HFFc6 (cell line): ENCODE measurements around the gene S1PR1. TPM values are rescaled to one million over a fixed set of nuclear protein-coding genes. Genes with fewer than 3 reads are reported as not detected.
A peak's percentile ranks its signal among the peaks of the same experiment; 100 is the strongest.

Experiments used
- DNase-seq: peaks from one replicate; pipeline ENCODE4 v3.0.0-alpha.2; 2018
- H3K27ac Mint-ChIP-seq: 2 replicates; pipeline ENCODE4 v1.8.0; 2020; ENCODE audit warnings: mild to moderate bottlenecking, mixed read lengths
- H3K27me3 Mint-ChIP-seq: 2 replicates; pipeline ENCODE4 v1.8.0; 2021; ENCODE audit warnings: mild to moderate bottlenecking, moderate library complexity, mixed read lengths; ENCODE audit not compliant: insufficient read depth
- H3K36me3 Mint-ChIP-seq: 2 replicates; pipeline ENCODE4 v1.8.0; 2021; ENCODE audit warnings: low read depth, mixed read lengths
- H3K4me1 Mint-ChIP-seq: 2 replicates; pipeline ENCODE4 v1.8.0; 2020; ENCODE audit warnings: low read depth, mixed read lengths
- H3K4me3 Mint-ChIP-seq: 2 replicates; pipeline ENCODE4 v1.8.0; 2020; ENCODE audit warnings: mild to moderate bottlenecking, moderate library complexity, mixed read lengths
- H3K9me3 Mint-ChIP-seq: 2 replicates; pipeline ENCODE4 v1.8.0; 2020; ENCODE audit warnings: mild to moderate bottlenecking, mixed read lengths
- total RNA-seq, 6 experiments: library from RNA; stranded (reverse); fragmentation: NEBNext Ultra II Directional; extraction: Animal tissue kit (Norgen Biotek cat#: 25700); gene quantifications; 2 replicates in 1 of 6; 3 replicates in 5 of 6; pipeline ENCODE4 v1.2.3, GENCODE V29; 2021
- TF ChIP-seq, protein P1 (sequence below): fragments of 200-600 bp; sonication (generic); IDR thresholded peaks from 2 replicates; pipeline ENCODE4 v1.5.0; 2021; ENCODE audit warnings: antibody characterized with exemption, mild to moderate bottlenecking

The S1PR1 gene
- total RNA-seq, 6 experiments from 2014 or later = 6.0 to 10.2 (median 8.9) TPM

DNA sequence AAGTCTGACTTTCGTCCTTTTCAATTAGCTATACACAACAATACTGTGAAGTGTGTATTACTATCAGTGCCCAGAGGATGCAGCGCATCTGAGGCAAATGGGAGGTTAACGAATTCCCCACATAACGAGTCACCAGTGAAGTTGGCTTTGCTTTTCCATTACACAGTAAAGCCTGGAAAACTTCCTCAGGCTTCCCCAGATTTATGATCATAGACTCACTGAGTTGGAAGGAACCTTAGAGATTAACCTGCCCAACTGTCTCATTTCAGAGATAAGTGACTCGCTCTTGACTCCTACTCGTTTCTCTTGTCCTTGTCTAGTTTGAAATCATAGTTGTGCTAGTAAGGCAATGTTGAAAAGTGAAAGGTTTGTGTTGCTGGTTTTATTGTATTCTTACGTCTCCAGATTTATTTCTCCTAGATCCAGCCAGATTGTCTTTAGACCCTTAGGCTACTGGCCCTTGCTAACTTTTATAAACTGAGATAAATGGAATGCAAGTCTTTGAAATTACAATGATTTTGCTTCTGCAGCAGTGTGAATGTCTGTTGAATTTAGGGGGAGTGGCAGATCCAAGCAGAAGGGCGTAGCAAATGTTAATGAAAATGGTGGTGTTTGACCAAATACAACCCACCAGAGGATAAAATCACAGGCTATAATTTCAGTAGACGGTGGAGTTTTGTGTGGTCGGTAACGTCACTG, 17.3 kb downstream of the S1PR1 start:
- peak overlapping the region; percentile 78 for H3K27ac Mint-ChIP-seq
- peaks cover 43% of the 10 kb centered on the region for H3K4me1 Mint-ChIP-seq
- no peaks in the 10 kb centered on the region for H3K9me3 Mint-ChIP-seq
- no peaks in the 10 kb centered on the region for H3K36me3 Mint-ChIP-seq
- DNase-seq = peak; percentile 87
- no peaks in the 10 kb centered on the region; the same call in none of the 2 replicates for H3K27me3 Mint-ChIP-seq
- peak overlapping the region; percentile 81 for H3K4me3 Mint-ChIP-seq
- TF ChIP-seq, protein P1, sequence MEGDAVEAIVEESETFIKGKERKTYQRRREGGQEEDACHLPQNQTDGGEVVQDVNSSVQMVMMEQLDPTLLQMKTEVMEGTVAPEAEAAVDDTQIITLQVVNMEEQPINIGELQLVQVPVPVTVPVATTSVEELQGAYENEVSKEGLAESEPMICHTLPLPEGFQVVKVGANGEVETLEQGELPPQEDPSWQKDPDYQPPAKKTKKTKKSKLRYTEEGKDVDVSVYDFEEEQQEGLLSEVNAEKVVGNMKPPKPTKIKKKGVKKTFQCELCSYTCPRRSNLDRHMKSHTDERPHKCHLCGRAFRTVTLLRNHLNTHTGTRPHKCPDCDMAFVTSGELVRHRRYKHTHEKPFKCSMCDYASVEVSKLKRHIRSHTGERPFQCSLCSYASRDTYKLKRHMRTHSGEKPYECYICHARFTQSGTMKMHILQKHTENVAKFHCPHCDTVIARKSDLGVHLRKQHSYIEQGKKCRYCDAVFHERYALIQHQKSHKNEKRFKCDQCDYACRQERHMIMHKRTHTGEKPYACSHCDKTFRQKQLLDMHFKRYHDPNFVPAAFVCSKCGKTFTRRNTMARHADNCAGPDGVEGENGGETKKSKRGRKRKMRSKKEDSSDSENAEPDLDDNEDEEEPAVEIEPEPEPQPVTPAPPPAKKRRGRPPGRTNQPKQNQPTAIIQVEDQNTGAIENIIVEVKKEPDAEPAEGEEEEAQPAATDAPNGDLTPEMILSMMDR = no peak

DNA sequence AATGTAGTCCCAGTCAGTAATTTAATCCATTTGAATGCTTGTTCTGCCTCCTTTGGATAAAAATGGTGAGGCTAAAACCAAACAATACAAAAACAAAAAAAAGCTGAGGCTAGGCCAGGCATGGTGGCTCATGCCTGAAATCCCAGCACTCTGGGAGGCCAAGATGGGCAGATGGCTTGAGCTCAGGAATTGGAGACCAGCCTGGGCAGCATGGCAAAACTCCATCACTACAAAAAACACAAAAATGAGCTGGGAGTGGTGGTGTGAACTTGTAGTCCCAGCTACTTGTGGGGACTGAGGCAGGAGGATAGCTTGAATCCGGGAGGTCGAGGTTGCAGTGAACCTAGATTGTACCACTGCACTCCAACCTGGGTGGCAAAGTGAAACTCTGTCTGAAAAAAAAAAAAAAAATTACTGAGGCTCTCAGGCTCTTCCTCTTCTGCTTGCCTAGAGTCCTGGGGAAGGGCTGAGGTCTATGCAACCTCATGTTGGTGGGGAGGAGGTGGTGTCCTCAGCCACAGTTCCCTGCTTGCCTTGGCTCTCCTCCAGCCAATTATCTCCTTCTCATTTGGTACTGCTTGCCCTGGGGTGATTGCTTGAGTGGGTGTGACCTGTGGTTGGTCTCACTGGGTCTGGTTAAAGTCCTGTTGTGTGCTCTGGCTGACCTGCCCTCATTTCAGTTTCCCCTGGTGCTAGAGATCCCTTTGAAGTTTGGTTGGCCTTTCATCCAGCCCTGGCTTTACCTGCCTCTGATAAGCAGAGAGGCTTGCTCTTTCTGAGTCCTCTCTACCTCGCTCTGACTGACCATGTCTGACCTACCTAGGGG, 20.9 kb downstream of the S1PR1 start:
- peaks cover under 1% of the 10 kb centered on the region for H3K27me3 Mint-ChIP-seq
- H3K4me1 Mint-ChIP-seq = peaks cover 73% of the 10 kb centered on the region

DNA sequence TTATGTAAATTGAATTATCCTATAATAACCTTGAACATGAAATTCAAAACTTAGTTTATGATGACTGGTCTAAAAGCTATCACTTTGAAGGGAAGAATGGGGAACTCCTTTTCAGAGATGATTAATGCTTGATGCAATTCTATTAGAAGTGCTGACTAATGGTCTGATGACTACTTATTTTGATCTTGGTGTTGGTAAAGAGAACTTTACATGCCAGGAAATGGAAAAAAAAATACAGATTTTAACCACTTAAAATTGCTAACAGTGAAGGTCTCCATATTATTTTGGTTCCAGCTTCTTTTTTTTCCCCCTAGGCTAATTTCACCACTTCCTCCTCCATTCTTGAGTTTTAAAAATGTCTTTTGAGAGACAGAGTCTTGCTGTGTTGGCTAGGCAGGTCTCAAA, 22.9 kb downstream of the S1PR1 start:
- H3K27ac Mint-ChIP-seq = peak overlapping the region; percentile 91
- H3K27me3 Mint-ChIP-seq = peaks cover 2% of the 10 kb centered on the region
- no peaks in the 10 kb centered on the region for H3K9me3 Mint-ChIP-seq
- H3K4me1 Mint-ChIP-seq = peaks cover 72% of the 10 kb centered on the region
- H3K36me3 Mint-ChIP-seq = no peaks in the 10 kb centered on the region
- peak overlapping the region; percentile 62 for H3K4me3 Mint-ChIP-seq
- DNase-seq = peak; percentile 82
- TF ChIP-seq, protein P1 = no peak

More for the DNA sequence above, 20.9 kb downstream of the S1PR1 start:
- Mint-ChIP-seq H3K4me3 (no peak overlapping the region), H3K36me3 (no peaks in the 10 kb centered on the region), H3K9me3 (no peaks in the 10 kb centered on the region), H3K27ac (no peak overlapping the region)
- TF ChIP-seq, protein P1 = no peak
- DNase-seq = no peak

DNA sequence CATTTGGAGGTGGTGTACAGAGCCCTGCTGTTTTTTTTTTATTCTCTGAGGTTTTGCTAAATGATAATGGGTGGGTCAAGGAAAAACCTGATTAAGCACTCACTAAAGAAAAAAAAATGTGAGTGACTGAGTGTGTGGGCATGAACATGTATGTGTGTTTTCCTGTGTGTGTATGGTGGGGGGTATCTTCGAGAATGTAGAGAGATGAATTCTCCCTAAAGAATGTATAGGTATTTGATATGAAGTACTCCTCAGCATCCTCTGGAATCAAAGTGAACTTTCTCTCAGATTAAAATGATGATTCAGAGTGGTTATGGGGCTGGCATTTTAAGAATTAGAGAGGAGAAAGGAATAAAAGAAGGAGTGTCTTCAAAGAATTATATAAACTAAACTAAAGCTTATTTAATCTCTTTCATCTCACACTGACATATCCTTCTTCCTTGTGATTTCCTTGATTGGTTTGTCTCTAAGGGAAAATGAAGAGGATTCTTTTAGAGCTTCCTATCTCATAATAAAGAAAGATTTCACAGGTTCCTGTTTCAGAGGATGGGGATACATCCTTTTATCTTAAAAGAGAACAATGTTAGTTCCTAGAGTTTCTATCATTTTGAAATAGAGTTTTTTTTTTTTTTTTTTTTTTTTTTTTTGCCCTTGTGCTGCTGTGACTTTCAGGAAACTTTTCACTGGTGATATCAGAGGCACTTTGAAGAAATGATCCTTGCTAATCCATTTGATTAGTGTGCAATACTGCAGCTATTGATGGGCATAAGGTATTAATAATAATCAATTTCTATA, 23.9 kb downstream of the S1PR1 start:
- Mint-ChIP-seq H3K9me3 (no peaks in the 10 kb centered on the region), H3K27ac (peak overlapping the region; percentile 91), H3K27me3 (peaks cover 2% of the 10 kb centered on the region), H3K36me3 (no peaks in the 10 kb centered on the region), H3K4me1 (peaks cover 75% of the 10 kb centered on the region), H3K4me3 (peak overlapping the region; percentile 62; the same call in 1 of the 2 replicates)
- DNase-seq = no peak
- TF ChIP-seq, protein P1 = no peak

DNA sequence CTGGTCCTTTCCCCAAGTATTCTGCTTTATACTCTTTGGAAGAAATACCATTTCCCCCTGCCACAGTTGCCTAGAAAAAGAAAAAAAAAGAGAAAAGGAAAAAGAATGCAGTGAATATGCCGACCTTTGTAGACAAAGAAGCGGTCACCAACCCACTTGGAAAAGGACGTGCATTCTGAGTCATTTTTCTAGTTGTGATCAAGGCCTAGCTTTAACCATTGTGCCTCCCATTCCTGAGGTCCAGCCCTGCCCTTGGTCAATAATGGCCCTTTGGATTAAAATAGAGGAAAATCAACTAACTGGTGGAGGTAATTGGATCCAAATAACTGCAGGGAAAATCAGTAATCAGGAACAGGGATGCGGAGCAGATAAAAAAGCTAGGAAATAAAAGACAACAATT, 24.8 kb downstream of the S1PR1 start:
- H3K4me3 Mint-ChIP-seq = no peak overlapping the region
- no peaks in the 10 kb centered on the region for H3K9me3 Mint-ChIP-seq
- peaks cover 3% of the 10 kb centered on the region for H3K27me3 Mint-ChIP-seq
- no peak for DNase-seq
- peaks cover 75% of the 10 kb centered on the region for H3K4me1 Mint-ChIP-seq
- no peaks in the 10 kb centered on the region for H3K36me3 Mint-ChIP-seq
- TF ChIP-seq, protein P1 = no peak
- H3K27ac Mint-ChIP-seq = no peak overlapping the region
